Stomach (tissue), 9 donors: ENCODE data around the gene ACTL10. TPM values are rescaled to one million over a fixed set of nuclear protein-coding genes. Genes with fewer than 3 reads are reported as not detected.

Experiments
- DNase-seq, 2 donors: peaks; one replicate each; pipeline versions ENCODE4 v3.0.0 to v3.0.0-alpha.2; 2013 to 2019
- H3K27ac ChIP-seq, 5 donors: fragments of 200-600 bp in 4 of 5; sonication (generic) in 4 of 5; one replicate each; pipeline ENCODE4 v1.5.1; 2013 to 2019; ENCODE audit warnings: mild to moderate bottlenecking in 1 of 5, moderate library complexity in 1 of 5
- H3K27me3 ChIP-seq, 3 donors: fragments of 200-600 bp; sonication (generic); one replicate each; pipeline ENCODE4 v1.5.1; 2017 to 2019; ENCODE audit warnings: mixed run types in 1 of 3
- H3K36me3 ChIP-seq, 4 donors: fragments of 200-600 bp; sonication (generic); 1 replicate in 3 of 4; 2 replicates in 1 of 4; pipeline ENCODE4 v1.5.1; 2016 to 2019
- H3K4me1 ChIP-seq, 4 donors: fragments of 200-600 bp; sonication (generic); one replicate each; pipeline ENCODE4 v1.5.1; 2016 to 2019
- H3K4me3 ChIP-seq, 4 donors: fragments of 200-600 bp; sonication (generic) in 3 of 4; one replicate each; pipeline ENCODE4 v1.5.1; 2016 to 2019; ENCODE audit warnings: mild to moderate bottlenecking in 1 of 4
- H3K9me3 ChIP-seq, 4 donors: fragments of 200-600 bp; sonication (generic); one replicate each; pipeline ENCODE4 v1.5.1; 2016 to 2019
- EP300 ChIP-seq: sonication (generic); formaldehyde crosslinking; IDR thresholded peaks from one replicate; pipeline ENCODE4 v1.6.1; 2017; ENCODE audit warnings: antibody characterized with exemption
- POLR2A ChIP-seq, 4 donors: fragments of 450-650 bp; IDR thresholded peaks; one replicate each; pipeline ENCODE4 v1.6.1; 2016; ENCODE audit warnings: antibody characterized with exemption in 4 of 4, control low read depth in 2 of 4, mild to moderate bottlenecking in 1 of 4, moderate library complexity in 1 of 4
- POLR2AphosphoS5 ChIP-seq, 3 donors: sonication (generic); formaldehyde crosslinking; IDR thresholded peaks; one replicate each; pipeline ENCODE4 v1.6.1; 2016; ENCODE audit warnings: antibody characterized with exemption in 3 of 3
- WGBS, 5 donors: extraction: QIAGEN DNeasy Blood & Tissue Kit in 3 of 5; methylation state at CpG; one replicate each; pipeline versions ENCODE4 v1.1.5 to v1.1.7; 2013 to 2018; 5-methylcytosine and 5-hydroxymethylcytosine counted together
- intact Hi-C: fragments of 100-400 bp; cut with DNase I; formaldehyde crosslinking; loops from one replicate; pipeline ENCODE4 v1.15.1; 2023; ENCODE audit warnings: low total_unique reads
- polyA plus RNA-seq, 3 donors: library from polyadenylated mRNA; stranded (reverse); fragments of 200-250 nt; gene quantifications; one replicate each; pipeline ENCODE4 v1.2.3, GENCODE V29; 2013
- total RNA-seq, 5 donors: library from RNA; depleted of rRNA; stranded (reverse); fragments of >200 nt; gene quantifications; one replicate each; pipeline versions ENCODE4 v1.1.0 to v1.2.3, GENCODE V29; 2014 to 2016
- TF ChIP-seq, protein P1 (sequence below), 7 experiments: fragments of 450-650 bp in 4 of 7; fragments of 200-600 bp in 3 of 7; sonication (generic) in 3 of 7; IDR thresholded peaks; one replicate each; pipeline ENCODE4 v1.5.1; 2016 to 2019; ENCODE audit warnings: antibody characterized with exemption in 7 of 7, control low read depth in 2 of 7, mild to moderate bottlenecking in 1 of 7
- donor health status: healthy with polysubstance abuse.
- donor health status: Bipolar disorder and iron deficiency.
- donor health status: healthy.

Gene ACTL10
- total and polyA plus RNA-seq, 8 donors, result 1.1 to 12.3 (median 1.4) TPM; not detected in 1

DNA sequence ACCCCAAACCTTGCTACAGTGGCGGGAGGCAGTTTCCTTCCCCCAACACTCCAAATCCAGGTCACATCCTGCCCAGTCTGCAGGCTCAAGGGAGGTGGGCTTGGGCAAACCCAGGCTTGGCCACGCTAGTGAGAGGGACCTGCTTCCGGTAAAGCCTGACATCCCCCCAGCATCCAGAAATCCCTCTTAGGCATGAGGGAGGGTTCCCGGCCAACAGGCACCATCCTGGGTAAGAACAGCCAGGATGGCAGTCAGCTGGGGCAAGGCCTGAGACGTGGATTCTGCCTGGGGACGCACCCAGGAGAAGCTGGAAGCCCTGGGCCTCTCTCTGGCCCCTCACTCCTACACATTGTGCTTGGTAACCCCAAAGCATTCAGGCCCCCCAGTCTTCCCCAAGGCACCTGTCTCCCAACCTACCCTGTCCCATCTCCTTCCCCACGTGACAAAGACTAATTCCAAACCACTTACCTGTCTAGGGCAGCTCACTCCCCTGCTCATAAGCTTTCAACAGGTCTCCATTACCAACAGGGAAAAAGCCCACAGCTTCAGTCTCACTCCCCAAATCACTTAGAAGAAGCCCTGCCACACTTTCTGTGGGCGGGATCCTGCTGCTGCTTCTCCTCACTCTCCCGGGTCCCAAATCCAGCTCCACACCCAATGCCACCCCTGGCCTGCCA is 2.5 kb upstream of the ACTL10 start:
- no peak for DNase-seq
- peak overlapping the region; percentile 87 to 96 (median 93) for H3K27ac ChIP-seq
- WGBS, 5 donors, result 40 to 53% (median 42%) methylated on average over 4 to 9 of the region's 9 CpGs
- TF ChIP-seq POLR2AphosphoS5 (IDR thresholded peaks at IDR 0.05) (no peak), EP300 (no peak), POLR2A (IDR thresholded peaks at IDR 0.05) (no peak)
- TF ChIP-seq, protein P1, sequence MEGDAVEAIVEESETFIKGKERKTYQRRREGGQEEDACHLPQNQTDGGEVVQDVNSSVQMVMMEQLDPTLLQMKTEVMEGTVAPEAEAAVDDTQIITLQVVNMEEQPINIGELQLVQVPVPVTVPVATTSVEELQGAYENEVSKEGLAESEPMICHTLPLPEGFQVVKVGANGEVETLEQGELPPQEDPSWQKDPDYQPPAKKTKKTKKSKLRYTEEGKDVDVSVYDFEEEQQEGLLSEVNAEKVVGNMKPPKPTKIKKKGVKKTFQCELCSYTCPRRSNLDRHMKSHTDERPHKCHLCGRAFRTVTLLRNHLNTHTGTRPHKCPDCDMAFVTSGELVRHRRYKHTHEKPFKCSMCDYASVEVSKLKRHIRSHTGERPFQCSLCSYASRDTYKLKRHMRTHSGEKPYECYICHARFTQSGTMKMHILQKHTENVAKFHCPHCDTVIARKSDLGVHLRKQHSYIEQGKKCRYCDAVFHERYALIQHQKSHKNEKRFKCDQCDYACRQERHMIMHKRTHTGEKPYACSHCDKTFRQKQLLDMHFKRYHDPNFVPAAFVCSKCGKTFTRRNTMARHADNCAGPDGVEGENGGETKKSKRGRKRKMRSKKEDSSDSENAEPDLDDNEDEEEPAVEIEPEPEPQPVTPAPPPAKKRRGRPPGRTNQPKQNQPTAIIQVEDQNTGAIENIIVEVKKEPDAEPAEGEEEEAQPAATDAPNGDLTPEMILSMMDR (IDR thresholded peaks at IDR 0.05), result no peak
- H3K4me1 ChIP-seq, result peaks cover 27 to 64% (median 57%) of the 10 kb centered on the region in 4 donors
- H3K4me3 ChIP-seq, result peak overlapping the region; percentile 68 to 90 (median 77)
- peaks cover 14 to 25% (median 21%) of the 10 kb centered on the region in 4 donors for H3K36me3 ChIP-seq
- no peaks in the 10 kb centered on the region for H3K9me3 ChIP-seq
- H3K27me3 ChIP-seq, result no peaks in the 10 kb centered on the region
- intact Hi-C loops, result no loop called here

DNA sequence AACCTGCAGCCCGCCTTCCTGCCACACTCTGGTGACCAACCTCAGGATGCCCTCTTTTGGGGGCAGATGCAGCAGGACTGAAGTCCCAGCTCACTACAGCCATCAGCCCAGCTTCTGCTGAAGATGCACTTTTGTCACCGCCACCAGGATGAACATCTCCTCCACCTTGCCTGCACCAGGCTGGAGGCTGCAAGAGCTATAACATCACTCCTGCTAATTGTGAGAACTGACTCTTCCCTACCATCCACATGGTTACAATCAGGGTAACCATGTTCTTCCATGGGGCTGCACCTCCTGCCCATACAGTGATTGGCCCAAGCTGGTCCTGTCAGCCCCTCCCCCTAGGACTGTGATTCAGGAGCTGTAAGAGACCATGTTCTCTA is 2.0 kb upstream of the ACTL10 start:
- Histone ChIP-seq H3K27me3 (no peaks in the 10 kb centered on the region), H3K4me3 (no peak overlapping the region), H3K9me3 (no peaks in the 10 kb centered on the region), H3K27ac (peak overlapping the region in 4 of 5 donors; percentile 89 to 96 (median 94)), H3K36me3 (peaks cover 9 to 25% (median 19%) of the 10 kb centered on the region in 4 donors), H3K4me1 (peaks cover 27 to 69% (median 61%) of the 10 kb centered on the region in 4 donors)
- 98 to 100% (median 100%) methylated on average over 1 to 2 of the region's 2 CpGs for WGBS, 5 donors
- DNase-seq, result no peak
- no peak for TF ChIP-seq EP300
- TF ChIP-seq, protein P1 (IDR thresholded peaks at IDR 0.05), result no peak
- TF ChIP-seq POLR2A (IDR thresholded peaks at IDR 0.05), result no peak
- TF ChIP-seq POLR2AphosphoS5 (IDR thresholded peaks at IDR 0.05), result no peak
- intact Hi-C loops, result no loop called here

DNA sequence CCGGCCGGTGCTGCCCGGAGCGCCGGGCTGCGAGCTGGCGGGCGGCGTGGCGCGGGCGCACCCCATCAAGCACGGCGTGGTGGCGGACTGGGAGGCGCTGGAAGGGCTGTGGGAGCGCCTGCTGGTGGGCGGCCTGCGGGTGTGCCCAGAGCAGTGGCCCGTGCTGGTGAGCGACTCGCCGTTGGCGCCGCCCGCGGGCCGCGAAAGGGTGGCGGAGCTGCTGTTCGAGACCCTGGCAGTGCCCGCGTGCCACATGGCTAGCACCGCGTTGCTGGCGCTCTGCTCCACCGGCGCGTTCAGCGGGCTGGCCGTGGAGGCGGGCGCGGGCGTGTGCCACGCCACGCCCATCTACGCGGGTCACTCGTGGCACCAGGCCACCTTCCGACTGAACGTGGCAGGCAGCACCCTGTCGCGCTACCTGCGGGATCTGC is 517 bp downstream of the ACTL10 start:
- no peaks in the 10 kb centered on the region for H3K27me3 ChIP-seq
- peak overlapping the region; percentile 63 to 79 (median 64) for H3K4me3 ChIP-seq
- H3K4me1 ChIP-seq, result peaks cover 47 to 92% (median 84%) of the 10 kb centered on the region in 4 donors
- intact Hi-C loops, result no loop called here
- no peaks in the 10 kb centered on the region for H3K9me3 ChIP-seq
- peak overlapping the region; percentile 89 to 96 (median 93) for H3K27ac ChIP-seq
- peak in 1 of 2 donors; percentile 79 for DNase-seq
- 1 to 27% (median 9%) methylated on average over 20 to 55 of the region's 55 CpGs for WGBS, 5 donors
- TF ChIP-seq POLR2AphosphoS5 (IDR thresholded peaks at IDR 0.05), result peak in 1 of 3 donors; percentile 29
- TF ChIP-seq POLR2A (IDR thresholded peaks at IDR 0.05), result no peak
- H3K36me3 ChIP-seq, result peaks cover 0 to 33% (median 23%) of the 10 kb centered on the region in 4 donors

DNA sequence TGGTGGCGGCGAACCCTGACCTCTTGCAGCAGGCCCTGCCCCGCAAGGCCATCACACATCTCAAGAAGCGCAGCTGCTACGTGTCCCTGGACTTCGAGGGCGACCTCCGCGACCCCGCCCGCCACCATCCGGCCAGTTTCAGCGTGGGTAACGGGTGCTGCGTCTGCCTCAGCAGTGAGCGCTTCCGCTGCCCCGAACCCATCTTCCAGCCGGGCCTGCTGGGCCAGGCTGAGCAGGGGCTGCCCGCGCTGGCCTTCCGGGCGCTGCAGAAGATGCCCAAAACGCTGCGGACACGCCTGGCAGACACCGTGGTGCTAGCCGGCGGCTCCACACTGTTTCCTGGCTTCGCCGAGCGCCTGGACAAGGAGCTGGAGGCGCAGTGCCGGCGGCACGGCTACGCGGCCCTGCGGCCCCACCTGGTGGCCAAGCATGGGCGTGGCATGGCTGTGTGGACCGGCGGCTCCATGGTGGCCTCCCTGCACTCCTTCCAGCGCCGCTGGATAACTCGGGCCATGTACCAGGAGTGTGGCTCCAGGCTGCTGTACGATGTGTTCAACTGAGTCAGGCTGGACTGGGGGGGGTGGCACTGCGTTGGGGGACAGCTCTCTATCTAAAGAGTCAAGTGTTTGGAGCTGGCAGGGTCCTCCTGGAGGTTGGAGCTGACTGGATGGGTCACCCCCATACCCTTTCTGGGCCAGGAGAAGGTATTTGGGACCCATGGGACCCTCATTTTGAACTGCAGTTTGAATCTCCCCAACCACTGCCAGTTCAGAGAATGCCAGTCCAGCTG is 1.1 kb downstream of the ACTL10 start:
- intact Hi-C loops, result no loop called here
- peaks cover 0 to 33% (median 23%) of the 10 kb centered on the region in 4 donors for H3K36me3 ChIP-seq
- DNase-seq, result peak; percentile 88 to 93

More for the DNA sequence above, 1.1 kb downstream of the ACTL10 start:
- Histone ChIP-seq H3K4me3 (peak overlapping the region; percentile 63 to 79 (median 64)), H3K4me1 (peaks cover 53 to 92% (median 84%) of the 10 kb centered on the region in 4 donors), H3K9me3 (no peaks in the 10 kb centered on the region), H3K27me3 (no peaks in the 10 kb centered on the region), H3K27ac (peak overlapping the region; percentile 89 to 96 (median 93))
- TF ChIP-seq POLR2AphosphoS5 (IDR thresholded peaks at IDR 0.05) (peak in 2 of 3 donors; percentile 7 to 46), EP300 (no peak), POLR2A (IDR thresholded peaks at IDR 0.05) (no peak)
- TF ChIP-seq, protein P1 (IDR thresholded peaks at IDR 0.05), result peak in 5 of 7 experiments; percentile 82 to 95 (median 90)
- WGBS, 5 donors, result 2 to 23% (median 13%) methylated on average over 8 to 47 of the region's 47 CpGs
